ENCODE data around the gene APBA1. TPM values are rescaled to one million over a fixed set of nuclear protein-coding genes. Genes with fewer than 3 reads are reported as not detected.

APBA1 gene
- total RNA-seq, 1 donor from 2014 or later: 8.4 TPM

DNA sequence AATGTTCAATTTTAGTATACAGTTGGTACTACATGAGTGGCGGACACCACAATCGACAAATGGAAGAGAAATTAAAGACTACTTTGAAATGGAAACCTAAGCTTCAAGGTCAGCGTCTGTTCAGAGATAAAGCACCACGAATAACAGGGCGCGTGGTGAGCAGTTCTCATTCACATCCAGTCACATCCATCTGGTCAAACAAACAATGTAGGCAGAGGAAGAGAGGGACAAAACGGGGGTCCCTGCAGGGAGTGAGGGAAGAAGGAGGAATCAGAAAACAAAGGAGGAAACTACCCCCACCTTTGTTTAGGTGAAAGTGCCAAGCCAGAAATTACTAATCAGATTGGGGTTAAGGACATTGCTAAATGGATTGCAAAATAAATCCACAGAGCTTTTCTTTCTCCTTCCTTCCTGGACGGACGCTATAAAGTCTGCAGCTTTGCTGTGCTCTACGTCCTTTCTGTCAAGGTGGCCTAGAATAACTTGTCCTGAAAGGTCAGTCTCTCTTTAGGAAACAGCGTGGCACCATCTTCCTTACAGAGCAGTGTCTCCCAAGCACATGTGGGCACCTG, 208.6 kb downstream of the APBA1 start:
- DNase-seq (ENCODE audit: low spot score): no peak
- H3K4me1 Mint-ChIP-seq (ENCODE audit: unreplicated experiment): peaks cover 8% of the 10 kb centered on the region
- H3K9me3 Mint-ChIP-seq (ENCODE audit: unreplicated experiment): no peaks in the 10 kb centered on the region
- no peak overlapping the region for H3K27ac Mint-ChIP-seq (ENCODE audit: unreplicated experiment)
- H3K4me3 Mint-ChIP-seq (ENCODE audit: unreplicated experiment): no peak overlapping the region
- no peaks in the 10 kb centered on the region for H3K36me3 Mint-ChIP-seq (ENCODE audit: low read depth, unreplicated experiment)
- H3K27me3 Mint-ChIP-seq (ENCODE audit: unreplicated experiment): peaks cover 2% of the 10 kb centered on the region
- TF ChIP-seq, protein P1, sequence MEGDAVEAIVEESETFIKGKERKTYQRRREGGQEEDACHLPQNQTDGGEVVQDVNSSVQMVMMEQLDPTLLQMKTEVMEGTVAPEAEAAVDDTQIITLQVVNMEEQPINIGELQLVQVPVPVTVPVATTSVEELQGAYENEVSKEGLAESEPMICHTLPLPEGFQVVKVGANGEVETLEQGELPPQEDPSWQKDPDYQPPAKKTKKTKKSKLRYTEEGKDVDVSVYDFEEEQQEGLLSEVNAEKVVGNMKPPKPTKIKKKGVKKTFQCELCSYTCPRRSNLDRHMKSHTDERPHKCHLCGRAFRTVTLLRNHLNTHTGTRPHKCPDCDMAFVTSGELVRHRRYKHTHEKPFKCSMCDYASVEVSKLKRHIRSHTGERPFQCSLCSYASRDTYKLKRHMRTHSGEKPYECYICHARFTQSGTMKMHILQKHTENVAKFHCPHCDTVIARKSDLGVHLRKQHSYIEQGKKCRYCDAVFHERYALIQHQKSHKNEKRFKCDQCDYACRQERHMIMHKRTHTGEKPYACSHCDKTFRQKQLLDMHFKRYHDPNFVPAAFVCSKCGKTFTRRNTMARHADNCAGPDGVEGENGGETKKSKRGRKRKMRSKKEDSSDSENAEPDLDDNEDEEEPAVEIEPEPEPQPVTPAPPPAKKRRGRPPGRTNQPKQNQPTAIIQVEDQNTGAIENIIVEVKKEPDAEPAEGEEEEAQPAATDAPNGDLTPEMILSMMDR (IDR thresholded peaks at IDR 0.05; ENCODE audit: unreplicated experiment): no peak

DNA sequence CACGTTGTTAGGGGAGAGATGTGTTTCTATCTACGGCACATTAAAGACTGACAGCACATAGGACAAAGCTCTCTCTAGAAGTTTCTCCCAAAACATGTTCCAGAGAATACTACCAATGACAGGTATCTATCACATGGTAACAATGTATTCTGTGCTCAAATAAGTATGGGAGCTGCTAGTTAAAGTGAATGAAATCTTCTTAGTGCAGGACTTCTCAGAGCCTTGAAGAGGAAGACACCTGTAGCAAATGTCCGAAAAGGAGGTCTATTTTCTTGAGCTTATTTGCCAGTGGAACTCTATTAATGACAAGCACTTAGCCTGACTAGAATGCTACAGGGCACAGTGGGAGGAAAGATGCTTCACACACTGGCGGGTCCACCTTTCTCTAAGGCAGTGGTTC, 209.8 kb downstream of the APBA1 start:
- TF ChIP-seq, protein P1 (IDR thresholded peaks at IDR 0.05; ENCODE audit: unreplicated experiment): no peak
- Mint-ChIP-seq H3K27ac (ENCODE audit: unreplicated experiment) (no peak overlapping the region), H3K4me3 (ENCODE audit: unreplicated experiment) (no peak overlapping the region), H3K4me1 (ENCODE audit: unreplicated experiment) (peaks cover 8% of the 10 kb centered on the region), H3K9me3 (ENCODE audit: unreplicated experiment) (no peaks in the 10 kb centered on the region), H3K27me3 (ENCODE audit: unreplicated experiment) (peaks cover 2% of the 10 kb centered on the region), H3K36me3 (ENCODE audit: low read depth, unreplicated experiment) (no peaks in the 10 kb centered on the region)
- DNase-seq (ENCODE audit: low spot score): no peak

DNA sequence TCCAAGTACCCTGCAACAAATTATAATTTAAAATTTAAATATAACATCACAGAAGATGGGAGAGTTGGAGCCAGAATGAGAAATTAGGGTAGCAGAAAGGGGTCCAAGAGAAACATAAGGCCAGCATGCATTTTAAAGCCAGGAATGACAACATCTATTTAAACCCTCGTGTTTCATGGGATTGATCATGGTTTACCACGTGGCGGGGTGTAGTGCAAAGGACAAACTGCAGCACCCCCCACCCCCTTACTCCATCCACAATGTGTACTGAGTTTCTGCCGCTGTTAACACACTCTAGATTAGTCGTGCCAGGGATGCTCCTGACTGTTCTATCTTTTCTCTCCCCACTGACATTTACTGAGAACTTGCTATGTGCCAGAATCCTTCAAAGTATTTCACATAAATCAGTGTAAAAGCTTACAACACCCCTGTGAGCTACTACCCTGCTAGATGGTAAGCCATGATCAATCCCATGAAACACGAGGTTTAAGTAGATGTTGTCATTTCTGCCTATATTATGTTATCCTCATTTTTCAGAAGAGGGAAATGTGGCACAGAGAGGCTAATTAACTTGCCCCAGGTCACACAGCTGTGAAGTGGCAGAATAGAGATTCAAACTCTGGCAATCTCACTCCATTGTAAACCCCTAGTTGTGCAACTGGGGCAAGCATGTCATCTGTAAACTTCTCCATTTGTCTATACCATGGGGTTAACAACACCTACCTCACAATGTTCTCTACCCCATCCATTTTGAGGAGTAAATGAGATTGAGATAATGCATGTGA, 210.9 kb downstream of the APBA1 start:
- TF ChIP-seq, protein P1 (IDR thresholded peaks at IDR 0.05; ENCODE audit: unreplicated experiment): no peak
- H3K4me3 Mint-ChIP-seq (ENCODE audit: unreplicated experiment): no peak overlapping the region
- no peak for DNase-seq (ENCODE audit: low spot score)
- H3K27ac Mint-ChIP-seq (ENCODE audit: unreplicated experiment): no peak overlapping the region
- peaks cover 2% of the 10 kb centered on the region for H3K27me3 Mint-ChIP-seq (ENCODE audit: unreplicated experiment)
- H3K9me3 Mint-ChIP-seq (ENCODE audit: unreplicated experiment): no peaks in the 10 kb centered on the region
- H3K4me1 Mint-ChIP-seq (ENCODE audit: unreplicated experiment): peaks cover 8% of the 10 kb centered on the region
- no peaks in the 10 kb centered on the region for H3K36me3 Mint-ChIP-seq (ENCODE audit: low read depth, unreplicated experiment)

DNA sequence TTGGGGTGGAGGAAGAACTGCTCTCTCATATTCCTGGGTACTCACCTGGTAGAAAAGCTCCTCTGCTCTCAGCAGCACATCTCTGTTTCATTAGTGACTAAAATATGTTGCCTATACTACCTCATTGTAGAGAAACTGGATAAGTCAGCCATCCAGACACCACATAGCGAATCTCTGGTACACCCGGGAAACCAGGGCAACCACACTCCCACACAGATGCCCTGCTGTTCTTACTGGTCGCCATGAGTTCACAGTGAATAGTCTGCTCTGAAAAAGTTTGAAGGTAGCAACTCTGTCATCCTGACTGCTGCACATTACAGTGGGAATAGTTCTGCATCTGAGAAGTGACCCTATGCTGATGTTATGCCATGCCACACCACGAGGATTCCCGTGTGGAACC, 212.2 kb downstream of the APBA1 start:
- DNase-seq (ENCODE audit: low spot score): no peak
- H3K9me3 Mint-ChIP-seq (ENCODE audit: unreplicated experiment): no peaks in the 10 kb centered on the region
- H3K4me3 Mint-ChIP-seq (ENCODE audit: unreplicated experiment): no peak overlapping the region
- H3K36me3 Mint-ChIP-seq (ENCODE audit: low read depth, unreplicated experiment): peaks cover 4% of the 10 kb centered on the region
- TF ChIP-seq, protein P1 (IDR thresholded peaks at IDR 0.05; ENCODE audit: unreplicated experiment): no peak
- peaks cover 2% of the 10 kb centered on the region for H3K27me3 Mint-ChIP-seq (ENCODE audit: unreplicated experiment)
- peaks cover 8% of the 10 kb centered on the region for H3K4me1 Mint-ChIP-seq (ENCODE audit: unreplicated experiment)
- H3K27ac Mint-ChIP-seq (ENCODE audit: unreplicated experiment): no peak overlapping the region

DNA sequence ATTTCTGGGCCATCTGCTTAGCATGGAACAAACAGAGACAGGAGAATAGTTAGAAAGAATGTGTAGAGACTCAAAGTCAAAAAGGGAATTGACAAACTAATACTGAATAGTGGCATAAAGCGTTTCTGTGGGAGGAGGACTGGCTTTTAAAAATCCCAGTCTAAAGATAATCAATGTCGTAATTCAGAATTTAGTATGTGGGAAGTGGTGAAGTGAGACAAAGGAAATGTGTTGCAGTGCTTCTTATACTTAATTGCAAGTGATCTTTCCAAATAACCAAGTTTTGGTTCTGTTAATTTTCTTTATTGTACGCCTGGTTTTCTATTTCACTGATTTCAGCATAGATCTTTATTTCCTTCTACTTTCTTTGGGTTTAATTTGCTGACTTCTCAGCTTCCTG, 214.0 kb downstream of the APBA1 start:
- Mint-ChIP-seq H3K4me1 (ENCODE audit: unreplicated experiment) (peaks cover 8% of the 10 kb centered on the region), H3K9me3 (ENCODE audit: unreplicated experiment) (no peaks in the 10 kb centered on the region), H3K27me3 (ENCODE audit: unreplicated experiment) (peaks cover 3% of the 10 kb centered on the region), H3K27ac (ENCODE audit: unreplicated experiment) (no peak overlapping the region), H3K4me3 (ENCODE audit: unreplicated experiment) (no peak overlapping the region), H3K36me3 (ENCODE audit: low read depth, unreplicated experiment) (peaks cover 4% of the 10 kb centered on the region)
- TF ChIP-seq, protein P1 (IDR thresholded peaks at IDR 0.05; ENCODE audit: unreplicated experiment): no peak
- DNase-seq (ENCODE audit: low spot score): no peak

All from endothelial cell (in vitro differentiated cells).